Astrocyte (in vitro differentiated cells and primary cell): ENCODE results near the gene GTSE1. TPM values are rescaled to one million over a fixed set of nuclear protein-coding genes. Genes with fewer than 3 reads are reported as not detected.

Experiments used
- DNase-seq: peaks from one replicate; pipeline ENCODE4 v3.0.0-alpha.2; 2010; ENCODE audit warnings: low read depth
- FAIRE-seq: peaks from 2 replicates; lab custom pipeline; 2011; peaks lifted over from hg19 to GRCh38; lab: Jason Lieb, UNC
- H2AFZ ChIP-seq: 2 replicates; pipeline ENCODE4 v1.6.0; 2012; ENCODE audit warnings: low read depth, low read length, inconsistent platforms
- H3K27ac ChIP-seq: 2 replicates; pipeline ENCODE4 v1.5.1; 2011; ENCODE audit warnings: low read depth, low read length, inconsistent platforms
- H3K27me3 ChIP-seq: 2 replicates; pipeline ENCODE4 v1.6.0; 2011; ENCODE audit warnings: low read length, inconsistent platforms; ENCODE audit not compliant: insufficient read depth
- H3K36me3 ChIP-seq: 2 replicates; pipeline ENCODE4 v1.5.1; 2011; ENCODE audit warnings: low read length, inconsistent platforms; ENCODE audit not compliant: insufficient read depth
- H3K4me1 ChIP-seq: 2 replicates; pipeline ENCODE4 v1.5.1; 2011; ENCODE audit warnings: low read length, inconsistent platforms; ENCODE audit not compliant: insufficient read depth
- H3K4me2 ChIP-seq: 2 replicates; pipeline ENCODE4 v1.6.0; 2012; ENCODE audit warnings: low read length, inconsistent platforms
- H3K4me3 ChIP-seq: 2 replicates; pipeline ENCODE4 v1.5.1; 2011; ENCODE audit warnings: low read depth, mild to moderate bottlenecking, low read length, inconsistent platforms; ENCODE audit not compliant: insufficient read depth
- H3K79me2 ChIP-seq: 2 replicates; pipeline ENCODE4 v1.6.0; 2012; ENCODE audit warnings: mild to moderate bottlenecking, low read length, inconsistent platforms; ENCODE audit not compliant: insufficient read depth
- H3K9ac ChIP-seq: 2 replicates; pipeline ENCODE4 v1.6.0; 2012; ENCODE audit warnings: mild to moderate bottlenecking, low read length, inconsistent platforms
- H3K9me3 ChIP-seq: 2 replicates; pipeline ENCODE4 v1.5.1; 2012; ENCODE audit warnings: low read depth, mild to moderate bottlenecking, low read length, inconsistent platforms; ENCODE audit not compliant: insufficient read depth
- H4K20me1 ChIP-seq: 2 replicates; pipeline ENCODE4 v1.6.0; 2012; ENCODE audit warnings: low read length, inconsistent platforms; ENCODE audit not compliant: insufficient read depth
- H3K27ac Mint-ChIP-seq: one replicate; pipeline ENCODE4 v1.8.0; 2021; ENCODE audit warnings: mild to moderate bottlenecking, mixed read lengths; ENCODE audit not compliant: unreplicated experiment
- H3K27me3 Mint-ChIP-seq: one replicate; pipeline ENCODE4 v1.8.0; 2021; ENCODE audit warnings: low read depth, mixed read lengths; ENCODE audit not compliant: unreplicated experiment
- H3K36me3 Mint-ChIP-seq: one replicate; pipeline ENCODE4 v1.8.0; 2021; ENCODE audit warnings: low read depth, mixed read lengths; ENCODE audit not compliant: unreplicated experiment
- H3K4me1 Mint-ChIP-seq: one replicate; pipeline ENCODE4 v1.8.0; 2021; ENCODE audit warnings: low read depth, mixed read lengths; ENCODE audit not compliant: unreplicated experiment
- H3K4me3 Mint-ChIP-seq: one replicate; pipeline ENCODE4 v1.8.0; 2021; ENCODE audit warnings: mild to moderate bottlenecking, moderate library complexity, mixed read lengths; ENCODE audit not compliant: unreplicated experiment
- H3K9me3 Mint-ChIP-seq: one replicate; pipeline ENCODE4 v1.8.0; 2021; ENCODE audit warnings: mild to moderate bottlenecking, mixed read lengths; ENCODE audit not compliant: unreplicated experiment
- CTCF ChIP-seq: IDR thresholded peaks from 2 replicates; pipeline ENCODE4 v1.5.1; 2011; ENCODE audit warnings: low read depth, mild to moderate bottlenecking, inconsistent platforms, low read length, moderate library complexity; ENCODE audit not compliant: insufficient read depth
- EZH2 ChIP-seq: IDR thresholded peaks from 2 replicates; pipeline ENCODE4 v1.6.1; 2012; ENCODE audit warnings: mild to moderate bottlenecking, low read length, inconsistent platforms; ENCODE audit not compliant: insufficient read depth
- total RNA-seq: library from RNA; stranded (reverse); gene quantifications from 2 replicates; pipeline ENCODE4 v1.2.1, GENCODE V29; 2021

The GTSE1 gene
- total RNA-seq, 1 donor from 2014 or later, result 4.1 TPM

- Histone ChIP-seq H2AFZ (peak within 1 kb of the TSS; percentile 96), H3K9ac (peak within 1 kb of the TSS; percentile 90), H3K27me3 (no peaks in the 10 kb centered on the region), H3K4me3 (peak within 1 kb of the TSS; percentile 77), H3K79me2 (peaks cover 4% of the 10 kb centered on the region), H3K9me3 (no peaks in the 10 kb centered on the region), H3K27ac (peak within 1 kb of the TSS; percentile 72), H4K20me1 (peaks cover 6% of the 10 kb centered on the region), H3K4me2 (peak within 1 kb of the TSS; percentile 97), H3K4me1 (peaks cover 9% of the 10 kb centered on the region), H3K36me3 (no peaks in the 10 kb centered on the region)
- no peaks in the 10 kb centered on the region for H3K4me1 Mint-ChIP-seq
- H3K27ac Mint-ChIP-seq, result peak within 1 kb of the TSS; percentile 75
- no peak for FAIRE-seq
- TF ChIP-seq EZH2, result no peak
- TF ChIP-seq CTCF, result no peak
- H3K27me3 Mint-ChIP-seq, result no peaks in the 10 kb centered on the region
- DNase-seq, result peak; percentile 72
- H3K36me3 Mint-ChIP-seq, result peaks cover 5% of the 10 kb centered on the region
- H3K9me3 Mint-ChIP-seq, result no peaks in the 10 kb centered on the region
- H3K4me3 Mint-ChIP-seq, result peak within 1 kb of the TSS; percentile 81
Observed at GRCh38 chr22:46250035-46250782, 46.5 kb upstream of the GTSE1 start, which contains the start of gene CDPF1. TSS of gene CDPF1 (minus strand) at chr22:46250293. CDS start at chr22:46248284, 2,009 bp downstream.

GRCh38 chr22:46250783-46251125 lies 45.9 kb upstream of the GTSE1 start:
- Histone ChIP-seq H2AFZ (peak overlapping the region; percentile 96), H3K4me3 (peak overlapping the region; percentile 77), H3K79me2 (peaks cover 4% of the 10 kb centered on the region), H3K9ac (peak overlapping the region; percentile 90), H3K4me1 (peaks cover 9% of the 10 kb centered on the region), H3K9me3 (no peaks in the 10 kb centered on the region), H3K36me3 (no peaks in the 10 kb centered on the region), H3K27ac (no peak overlapping the region), H3K27me3 (no peaks in the 10 kb centered on the region), H4K20me1 (peaks cover 6% of the 10 kb centered on the region), H3K4me2 (peak overlapping the region; percentile 97)
- H3K4me3 Mint-ChIP-seq, result peak overlapping the region; percentile 81
- no peak for FAIRE-seq
- DNase-seq, result no peak
- peaks cover 7% of the 10 kb centered on the region for H3K36me3 Mint-ChIP-seq
- H3K9me3 Mint-ChIP-seq, result no peaks in the 10 kb centered on the region
- H3K27ac Mint-ChIP-seq, result peak overlapping the region; percentile 75
- no peak for TF ChIP-seq CTCF
- no peak for TF ChIP-seq EZH2
- H3K27me3 Mint-ChIP-seq, result no peaks in the 10 kb centered on the region
- H3K4me1 Mint-ChIP-seq, result no peaks in the 10 kb centered on the region

- H3K36me3 Mint-ChIP-seq, result peaks cover 10% of the 10 kb centered on the region
- no peak for FAIRE-seq
- Histone ChIP-seq H4K20me1 (peaks cover 3% of the 10 kb centered on the region), H3K27me3 (no peaks in the 10 kb centered on the region), H3K36me3 (no peaks in the 10 kb centered on the region), H3K4me1 (peaks cover 9% of the 10 kb centered on the region), H2AFZ (peak overlapping the region; percentile 96), H3K4me3 (peak overlapping the region; percentile 77), H3K9me3 (no peaks in the 10 kb centered on the region), H3K27ac (no peak overlapping the region), H3K9ac (peak overlapping the region; percentile 90), H3K79me2 (peaks cover 4% of the 10 kb centered on the region), H3K4me2 (peak overlapping the region; percentile 97)
- peaks cover under 1% of the 10 kb centered on the region for H3K27me3 Mint-ChIP-seq
- TF ChIP-seq EZH2 (no peak), CTCF (no peak)
- H3K9me3 Mint-ChIP-seq, result no peaks in the 10 kb centered on the region
- H3K4me1 Mint-ChIP-seq, result no peaks in the 10 kb centered on the region
- peak overlapping the region; percentile 81 for H3K4me3 Mint-ChIP-seq
- no peak for DNase-seq
- H3K27ac Mint-ChIP-seq, result peak overlapping the region; percentile 75
Observed at GRCh38 chr22:46251266-46251665, 45.4 kb upstream of the GTSE1 start.
